GM18519 (cell line): Measurements from ENCODE around the gene CFAP157.
"Not testable (repeated sequence)": the region's sequence is repeated elsewhere in the genome, so short reads cannot be mapped to it uniquely, and the experiment has no call there.

Experiments used
- ATAC-seq: cut with Tn5 transposase; IDR thresholded peaks from one replicate; pipeline ENCODE4 v1.9.1; 2021; ENCODE audit warnings: mild to moderate bottlenecking, moderate library complexity; ENCODE audit not compliant: unreplicated experiment, low FRiP score

The CFAP157 gene

GRCh38 chr9:127756776-127757175 is 50.0 kb downstream of the CFAP157 start:
- not testable (repeated sequence) for ATAC-seq

GRCh38 chr9:127758843-127759242 is 52.1 kb downstream of the CFAP157 start:
- no peak for ATAC-seq

GRCh38 chr9:127761061-127761460 is 54.3 kb downstream of the CFAP157 start:
- no peak for ATAC-seq

GRCh38 chr9:127761491-127761956 is 54.7 kb downstream of the CFAP157 start:
- no peak for ATAC-seq

DNA sequence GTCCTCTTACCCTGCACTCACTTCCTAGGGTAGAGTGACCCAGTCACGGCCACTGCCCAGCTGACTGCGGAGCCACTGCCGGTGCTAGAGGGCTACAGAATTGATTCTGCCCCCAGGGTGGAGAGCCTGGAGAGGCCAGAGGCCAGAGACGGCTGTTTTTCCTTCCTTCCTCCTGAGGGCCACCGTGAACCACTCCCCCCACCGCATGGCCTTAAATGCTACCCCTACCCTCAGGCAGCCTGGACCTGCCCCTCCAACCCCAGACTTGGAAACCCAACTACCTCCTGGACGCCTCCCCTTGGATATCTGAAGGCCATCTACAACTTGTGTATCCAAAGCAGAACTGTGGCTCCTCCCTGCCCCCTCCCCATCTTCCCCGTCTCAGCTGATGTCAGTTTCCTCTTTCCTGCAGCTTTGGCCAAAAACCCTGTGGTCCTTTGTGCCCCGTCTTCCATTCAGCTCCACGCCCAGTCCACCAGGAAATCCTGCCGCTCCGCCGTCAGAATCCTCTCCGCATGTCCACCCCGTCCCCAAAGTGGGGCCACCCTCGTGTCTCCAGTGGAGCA is 55.4 kb downstream of the CFAP157 start:
- ATAC-seq = no peak

GRCh38 chr9:127763918-127764384 is 57.2 kb downstream of the CFAP157 start:
- ATAC-seq = no peak

GRCh38 chr9:127765418-127765817 is 58.6 kb downstream of the CFAP157 start:
- ATAC-seq = no peak
